Hypothalamus (tissue), 51 donors: ENCODE data around the gene ACD.

Source experiments
- DNase-seq, 51 donors: peaks; one replicate each; lab custom pipeline; 2025; lab: John Stamatoyannopoulos, UW

Gene ACD

DNA sequence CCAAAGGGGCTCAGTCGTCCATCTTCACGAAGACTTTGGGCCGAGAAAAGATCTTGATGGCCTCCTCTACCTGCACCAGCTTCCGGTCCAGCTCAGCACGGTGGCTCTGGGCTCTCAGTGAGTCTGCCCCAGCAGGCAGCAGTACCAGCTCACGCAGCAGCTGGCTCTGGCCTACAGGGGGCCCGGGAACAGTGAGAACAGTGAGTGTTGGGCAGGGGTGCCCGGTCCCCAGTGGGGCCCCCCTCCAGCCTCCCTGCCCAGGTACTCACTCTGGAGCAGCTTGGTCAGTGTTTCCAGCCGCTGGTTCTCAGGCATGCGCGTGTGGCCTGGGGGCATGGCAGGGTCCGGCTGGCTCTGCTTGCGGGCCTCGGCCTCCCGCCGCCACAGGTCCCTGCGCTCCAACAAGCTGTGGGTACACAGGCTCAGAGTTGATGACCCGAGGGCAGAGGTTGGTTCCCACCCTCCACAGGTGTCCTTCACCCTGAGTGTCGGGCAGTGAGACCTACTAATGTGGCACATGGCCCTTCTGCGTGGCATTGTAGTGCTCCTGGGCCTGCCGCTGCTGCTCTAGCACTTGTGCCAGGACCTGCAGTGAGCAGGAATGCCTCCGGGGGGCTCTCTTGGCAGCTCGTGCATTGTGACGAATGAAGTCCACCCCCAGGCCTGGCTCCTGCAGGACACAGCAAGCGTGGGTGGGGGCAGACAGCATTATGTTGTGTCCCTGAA, 3.3 kb upstream of the ACD start:
- DNase-seq, result peak in 8 of 51 donors; percentile 7 to 28 (median 16)

DNA sequence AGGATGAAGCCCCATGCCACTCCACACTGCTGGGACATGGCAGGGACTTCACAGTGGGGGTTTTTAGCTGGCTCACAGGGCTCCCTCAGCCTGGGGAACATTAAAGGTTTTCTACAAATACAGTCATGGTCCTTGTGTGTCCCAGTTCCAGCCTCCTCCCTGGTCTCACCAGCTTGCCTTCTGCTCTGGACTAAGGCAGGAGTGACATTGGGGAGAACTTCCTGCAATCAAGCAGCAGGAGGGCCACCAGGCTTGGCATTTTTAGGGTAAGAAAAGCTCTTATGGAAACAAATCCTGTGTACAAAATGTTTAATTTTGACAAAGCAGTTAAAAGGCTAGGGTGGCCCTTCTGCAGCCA, 2.6 kb upstream of the ACD start:
- DNase-seq, result no peak

- DNase-seq, result no peak
These were observed 2.0 kb upstream of the ACD start for GRCh38 chr16:67661886-67662652.

- peak in 5 of 51 donors; percentile 17 to 68 (median 29) for DNase-seq
These were observed 1.2 kb upstream of the ACD start for GRCh38 chr16:67661101-67661761.

DNA sequence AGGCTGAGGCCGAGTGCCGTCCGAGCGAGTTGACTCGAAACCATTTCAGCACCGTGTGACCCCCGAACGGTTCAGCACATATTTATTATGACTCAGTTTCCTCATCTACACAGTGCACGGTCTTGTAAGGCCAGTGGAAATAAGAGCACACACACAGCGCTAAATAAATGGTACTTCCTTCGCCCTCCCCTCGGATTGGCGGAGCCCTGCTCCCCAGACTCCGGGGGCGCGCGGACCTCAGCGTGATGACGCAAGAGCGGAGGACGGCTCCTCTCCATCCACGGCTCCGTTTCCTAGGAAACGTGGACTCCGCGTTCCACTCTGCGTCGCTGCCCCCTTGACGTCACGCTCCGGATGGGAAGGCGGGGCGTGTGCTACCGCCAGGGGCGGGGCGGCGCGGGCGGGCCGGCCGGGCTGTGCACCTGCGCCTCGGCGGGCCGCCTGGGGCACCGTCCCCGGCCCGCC, 536 bp upstream of the ACD start, which contains the start of gene PARD6A:
Gene PARD6A, plus strand, starts transcription at position 397 of the 465 bp plus-strand sequence. CDS start 79 bp downstream, outside the sequence.
- DNase-seq, result peak; percentile 52 to 97 (median 92)

- DNase-seq, result peak in 1 of 51 donors; percentile 17
These were observed 998 bp downstream of the ACD start for GRCh38 chr16:67658849-67659674.

DNA sequence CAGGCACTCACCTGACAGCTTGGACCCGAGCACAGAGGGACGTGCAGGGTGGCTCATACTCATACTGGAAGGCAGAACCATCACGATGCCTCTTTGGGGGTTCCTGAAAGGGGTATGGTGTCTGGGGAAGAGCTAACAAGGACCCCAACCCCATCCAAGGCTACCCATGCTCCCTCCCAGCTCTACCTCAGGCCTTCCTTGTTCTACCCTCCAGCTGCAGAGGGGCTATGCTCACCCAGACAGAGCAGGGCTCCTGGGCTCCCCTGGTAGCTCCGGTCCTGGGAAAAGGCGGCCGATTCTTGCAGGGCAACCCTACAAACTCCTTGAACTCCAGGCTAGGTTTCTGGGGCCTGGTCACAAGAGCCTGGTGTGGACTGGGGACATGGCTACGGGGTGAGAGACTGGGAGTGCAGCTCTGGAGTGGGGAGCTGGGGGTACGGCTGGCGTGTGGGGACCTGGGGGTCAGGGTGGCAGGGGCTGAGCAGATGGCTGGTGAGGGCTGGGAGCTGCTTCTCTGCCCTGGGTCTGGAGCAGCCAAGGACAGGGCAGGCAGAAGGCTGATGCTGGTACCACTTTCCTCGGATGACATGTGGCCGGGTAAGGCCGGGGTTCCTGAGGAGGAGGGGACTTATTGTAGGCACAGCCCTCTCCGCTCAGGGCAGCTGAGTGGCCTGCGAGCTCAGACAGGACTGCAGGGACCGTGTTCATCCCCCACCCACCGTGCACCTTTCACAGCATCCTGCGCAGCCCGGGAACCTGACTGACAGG, 2.1 kb downstream of the ACD start:
- no peak for DNase-seq

- no peak for DNase-seq
These were observed 2.9 kb downstream of the ACD start for GRCh38 chr16:67657017-67657608.

DNA sequence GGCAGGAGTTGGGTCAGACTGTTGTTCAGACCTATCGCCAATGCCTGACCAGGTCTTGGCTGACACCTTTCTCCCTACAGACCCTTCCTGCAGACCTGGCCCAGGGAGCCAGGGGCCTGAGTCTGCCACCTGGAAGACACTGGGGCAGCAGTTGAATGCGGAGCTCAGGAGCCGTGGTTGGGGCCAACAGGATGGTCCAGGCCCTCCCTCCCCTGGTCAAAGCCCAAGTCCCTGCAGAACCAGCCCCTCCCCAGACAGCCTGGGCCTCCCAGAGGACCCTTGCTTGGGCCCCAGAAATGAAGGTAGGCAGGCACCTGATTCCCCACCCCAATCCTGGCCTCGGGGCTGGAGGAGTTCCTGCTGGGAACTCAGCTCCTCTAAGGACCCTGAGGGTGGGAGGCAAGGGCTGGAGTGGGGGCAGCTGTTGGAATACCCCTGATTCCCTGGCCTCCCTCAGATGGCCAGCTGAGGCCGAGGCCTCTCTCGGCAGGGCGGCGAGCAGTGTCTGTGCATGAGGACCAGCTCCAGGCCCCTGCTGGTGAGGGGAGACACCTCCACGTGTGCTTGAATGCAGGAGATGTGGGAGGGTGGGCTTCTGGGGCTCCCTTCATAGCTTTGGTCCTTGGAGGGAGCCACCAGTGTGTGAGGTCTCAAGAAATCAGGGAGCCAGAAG, 3.6 kb downstream of the ACD start:
- DNase-seq, result no peak

DNA sequence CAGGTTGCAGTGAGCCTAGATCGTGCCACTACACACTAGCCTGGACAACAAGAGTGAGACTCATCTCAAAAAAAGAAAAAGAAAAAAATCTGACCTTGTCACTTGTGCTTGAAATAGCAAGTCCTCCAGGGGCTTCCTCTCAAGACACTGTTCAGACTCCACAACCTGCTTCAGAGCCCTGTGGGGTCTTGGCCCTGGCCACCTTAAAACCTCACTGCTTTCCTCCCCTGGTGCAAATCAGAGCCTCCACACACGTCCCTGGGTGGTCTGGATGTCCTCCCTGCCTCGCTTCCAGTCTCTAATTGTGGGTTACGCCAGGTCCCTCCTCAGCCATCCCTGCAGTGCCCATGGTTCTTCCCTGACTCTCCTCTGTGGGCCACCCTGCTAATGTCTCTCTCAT, 4.7 kb downstream of the ACD start:
- DNase-seq, result no peak

- DNase-seq, result no peak
These were observed 5.6 kb downstream of the ACD start for GRCh38 chr16:67654403-67654911.

- DNase-seq, result no peak
These were observed 6.2 kb downstream of the ACD start for GRCh38 chr16:67653789-67654402.

- peak in 4 of 51 donors; percentile 20 to 45 (median 28) for DNase-seq
These were observed 6.8 kb downstream of the ACD start for GRCh38 chr16:67653128-67653788.

DNA sequence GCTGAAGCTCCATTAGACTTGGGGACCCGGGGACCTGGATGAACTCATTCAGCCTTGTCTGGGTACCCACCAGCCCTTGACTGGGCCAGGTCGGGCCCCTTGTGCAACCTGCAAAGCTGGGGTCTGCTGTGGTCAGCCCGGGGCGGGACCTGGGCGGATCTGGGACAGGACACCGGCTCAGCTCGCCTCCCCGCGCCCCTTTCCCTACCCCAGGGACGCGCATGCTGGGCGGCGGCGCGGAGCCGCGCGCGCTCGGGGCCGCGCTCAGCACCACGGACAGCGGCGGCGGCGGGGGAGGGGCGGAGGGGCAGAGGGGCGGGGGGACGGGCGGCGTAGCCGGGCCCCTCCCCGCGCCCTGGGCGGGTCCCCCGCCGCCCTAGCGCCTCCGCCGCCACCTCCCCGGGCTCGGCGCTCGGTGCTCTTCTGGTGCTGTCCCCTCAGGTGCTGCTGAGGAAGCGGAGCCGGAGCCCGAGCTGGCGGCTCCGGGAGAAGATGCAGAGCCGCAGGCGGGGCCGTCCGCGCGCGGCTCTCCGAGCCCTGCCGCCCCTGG, 7.4 kb downstream of the ACD start:
- DNase-seq, result peak in 5 of 51 donors; percentile 18 to 39 (median 29)

- no peak for DNase-seq
These were observed 8.2 kb downstream of the ACD start for GRCh38 chr16:67651847-67652246.

DNA sequence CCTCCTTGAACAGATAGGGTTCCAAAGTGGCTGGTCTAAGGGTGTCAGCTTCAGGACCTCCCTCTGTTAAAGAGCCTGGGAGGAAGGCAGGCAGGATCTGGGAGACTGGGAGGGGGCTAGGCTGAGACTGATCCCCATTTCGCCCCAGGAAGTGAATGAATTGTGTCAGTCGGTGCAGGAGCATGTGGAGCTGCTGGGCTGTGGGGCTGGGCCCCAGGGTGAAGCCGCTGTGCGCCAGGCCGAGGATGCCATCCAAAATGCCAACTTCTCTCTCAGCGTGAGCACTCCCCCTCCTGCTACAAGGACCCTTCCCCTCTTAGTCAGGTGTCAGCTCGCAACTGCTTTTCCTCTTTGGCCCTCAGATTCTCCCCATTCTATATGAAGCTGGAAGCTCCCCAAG, 9.0 kb downstream of the ACD start:
- DNase-seq, result no peak

GRCh38 chr16:67650023-67650422, 10.0 kb downstream of the ACD start:
- DNase-seq, result no peak
